Dermis blood vessel endothelial cell (primary cell): Measurements from ENCODE around the gene FOLR3. TPM values are rescaled to one million over a fixed set of nuclear protein-coding genes. Genes with fewer than 3 reads are reported as not detected.
"Not testable (repeated sequence)": the region's sequence is repeated elsewhere in the genome, so short reads cannot be mapped to it uniquely, and the experiment has no call there.

Experiments used
- DNase-seq: peaks from one replicate; pipeline ENCODE4 v3.0.0; 2010
- total RNA-seq: library from RNA; depleted of rRNA; stranded (reverse); fragments of >200 nt; gene quantifications from 2 replicates; pipeline ENCODE4 v1.2.3, GENCODE V29; 2014

FOLR3 gene
- total RNA-seq, 1 donor from 2014 or later: not detected

DNA sequence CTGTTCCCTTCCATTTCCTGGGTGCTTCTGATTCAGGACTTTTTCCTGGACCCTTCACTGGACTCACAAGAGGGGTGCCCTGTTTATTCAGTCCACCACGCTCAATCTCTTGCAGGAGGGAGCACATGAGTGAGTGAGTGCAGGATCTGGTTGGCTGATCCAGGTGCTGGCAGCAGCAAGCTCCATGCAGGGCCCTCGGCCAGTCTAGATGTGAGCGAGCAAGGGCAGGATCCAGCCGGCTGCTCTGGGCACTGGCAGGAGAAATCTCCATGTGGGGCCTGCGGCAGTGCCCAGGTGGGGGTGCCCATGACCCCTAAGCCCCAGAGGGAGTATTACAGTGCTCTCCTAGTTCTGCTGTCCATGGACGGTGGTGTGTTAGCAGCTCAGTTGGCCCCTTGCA is 11.5 kb upstream of the FOLR3 start:
- DNase-seq: no peak

DNA sequence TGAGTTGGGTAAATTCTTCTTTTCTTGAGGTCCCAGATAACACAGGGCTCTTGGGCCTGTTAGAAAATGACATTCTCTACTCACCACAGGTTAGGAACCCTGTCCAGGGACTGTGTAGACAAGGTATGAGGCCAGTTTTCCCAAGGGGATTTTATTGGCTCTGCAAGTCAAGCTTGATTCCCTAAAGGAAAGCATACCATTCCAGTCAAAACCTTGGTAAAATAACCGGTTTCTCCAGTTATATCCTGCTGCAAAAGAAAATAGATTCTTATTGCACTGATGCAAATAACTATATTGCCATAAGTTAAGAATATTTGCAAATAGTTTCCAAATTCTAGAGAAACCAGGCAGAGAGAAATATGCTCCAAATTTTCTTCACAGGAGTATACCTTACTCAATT is 9.6 kb upstream of the FOLR3 start:
- DNase-seq: no peak

DNA sequence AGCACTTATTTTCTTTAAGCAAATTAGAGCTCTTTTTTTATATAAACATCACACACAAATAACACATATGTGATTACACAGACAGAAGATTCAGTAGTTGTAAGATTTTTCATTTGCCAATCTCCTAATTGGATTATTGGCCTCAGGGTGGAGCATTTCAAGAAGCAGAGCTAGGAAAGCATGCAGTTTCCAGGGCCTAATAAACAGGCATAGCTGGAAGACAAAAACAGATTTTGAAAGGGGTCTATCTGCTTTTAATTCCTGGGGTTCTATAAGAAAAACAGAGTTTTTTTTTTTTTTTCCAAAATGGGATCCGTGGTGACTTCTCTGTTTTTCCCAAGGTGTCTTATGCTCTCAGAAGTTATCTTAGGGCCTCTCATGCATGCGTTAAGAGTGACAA is 7.6 kb upstream of the FOLR3 start:
- no peak for DNase-seq

DNA sequence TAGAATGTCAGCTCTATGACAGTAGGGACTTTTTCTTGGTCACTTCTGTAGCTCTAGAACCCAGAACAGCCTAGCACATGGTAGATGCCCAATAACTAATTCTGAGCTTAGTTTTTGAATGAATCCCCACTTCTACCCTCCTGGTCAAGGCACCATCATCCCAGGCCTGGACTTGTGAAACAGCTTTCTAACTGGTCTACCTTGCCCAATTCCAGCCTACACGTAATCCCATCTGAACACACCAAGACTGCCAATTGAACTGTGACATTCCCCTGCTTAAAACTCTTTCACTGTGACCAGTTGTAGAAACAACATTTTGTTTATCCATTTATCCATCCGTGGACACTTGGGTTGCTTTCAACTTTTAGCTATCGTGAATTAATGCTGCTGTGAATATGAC is 6.1 kb upstream of the FOLR3 start:
- no peak for DNase-seq

DNA sequence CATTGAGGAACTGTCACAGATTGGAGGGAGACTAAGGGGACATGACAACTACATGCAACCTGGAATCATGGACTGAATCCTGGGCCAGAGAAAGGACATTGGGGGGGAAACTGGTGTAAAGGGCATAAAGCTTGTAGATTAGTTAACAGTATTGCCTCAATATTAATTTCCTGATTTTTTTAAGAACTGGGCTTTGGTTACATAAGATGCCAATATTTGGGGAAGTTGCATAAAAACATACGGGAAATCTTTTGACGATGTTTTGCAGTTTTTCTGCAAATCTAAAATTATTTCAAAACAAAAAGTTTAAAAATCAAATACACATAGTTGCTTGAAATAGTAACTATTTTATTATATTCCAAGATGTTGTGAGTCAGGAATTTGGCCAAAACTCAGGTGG is 2.9 kb upstream of the FOLR3 start:
- DNase-seq: no peak

DNA sequence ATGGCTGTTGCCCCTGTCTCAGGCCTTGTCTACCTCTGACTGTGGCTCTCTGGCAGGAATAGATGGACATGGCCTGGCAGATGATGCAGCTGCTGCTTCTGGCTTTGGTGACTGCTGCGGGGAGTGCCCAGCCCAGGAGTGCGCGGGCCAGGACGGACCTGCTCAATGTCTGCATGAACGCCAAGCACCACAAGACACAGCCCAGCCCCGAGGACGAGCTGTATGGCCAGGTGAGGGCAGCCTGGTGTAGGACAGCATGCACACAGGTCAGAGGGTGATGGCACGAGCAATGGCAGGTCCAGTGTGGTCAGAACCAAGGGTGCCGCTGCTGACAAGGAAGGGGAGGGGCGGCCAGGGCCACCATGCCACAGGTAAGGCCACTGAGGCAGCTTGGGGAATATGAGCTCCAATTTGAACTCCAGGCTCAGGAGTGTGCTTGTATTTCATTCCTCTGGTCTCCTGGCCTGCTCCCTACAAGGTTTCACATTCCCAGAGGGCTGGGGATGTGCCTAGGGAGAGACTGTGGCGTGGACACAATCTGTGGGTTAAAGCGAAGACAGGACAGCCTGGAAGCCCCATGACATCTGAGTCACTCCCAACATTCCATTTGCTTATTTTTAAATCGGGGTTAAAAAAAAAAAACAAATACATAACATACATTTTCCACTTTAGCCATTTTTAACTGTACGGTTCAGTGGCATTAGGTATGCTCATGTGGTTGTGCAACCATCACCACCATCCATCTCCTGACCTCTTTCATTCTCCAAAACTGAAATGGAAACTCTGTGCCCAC is 562 bp downstream of the FOLR3 start:
- DNase-seq: no peak

DNA sequence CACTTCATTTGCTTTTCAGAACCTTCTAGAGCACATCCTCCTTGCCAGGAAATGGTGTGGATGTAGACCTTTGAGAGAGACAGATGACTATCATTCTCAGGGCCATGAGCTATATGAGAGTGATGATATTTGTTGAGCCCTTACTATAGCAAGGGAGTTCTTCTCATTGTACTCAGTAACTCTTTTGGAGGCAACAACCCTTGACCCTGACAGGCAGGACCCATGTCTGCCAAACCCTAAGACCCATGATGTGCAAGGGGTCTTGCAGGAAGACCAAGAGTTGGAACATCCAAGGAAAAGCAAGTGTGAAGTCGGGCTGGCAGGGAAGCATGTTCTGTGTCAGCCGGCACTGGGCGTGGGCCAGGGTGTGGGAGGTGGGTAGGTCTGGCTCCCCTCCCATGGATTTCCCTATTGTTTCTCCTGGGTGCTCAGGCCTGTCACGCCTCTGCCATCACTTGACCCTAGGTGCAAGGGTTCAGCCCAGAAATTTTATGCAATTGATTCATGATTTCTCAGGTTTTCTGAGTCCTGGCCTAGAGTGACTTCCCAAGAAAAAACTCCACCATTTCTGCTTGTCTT is 1.2 kb downstream of the FOLR3 start:
- DNase-seq: no peak

DNA sequence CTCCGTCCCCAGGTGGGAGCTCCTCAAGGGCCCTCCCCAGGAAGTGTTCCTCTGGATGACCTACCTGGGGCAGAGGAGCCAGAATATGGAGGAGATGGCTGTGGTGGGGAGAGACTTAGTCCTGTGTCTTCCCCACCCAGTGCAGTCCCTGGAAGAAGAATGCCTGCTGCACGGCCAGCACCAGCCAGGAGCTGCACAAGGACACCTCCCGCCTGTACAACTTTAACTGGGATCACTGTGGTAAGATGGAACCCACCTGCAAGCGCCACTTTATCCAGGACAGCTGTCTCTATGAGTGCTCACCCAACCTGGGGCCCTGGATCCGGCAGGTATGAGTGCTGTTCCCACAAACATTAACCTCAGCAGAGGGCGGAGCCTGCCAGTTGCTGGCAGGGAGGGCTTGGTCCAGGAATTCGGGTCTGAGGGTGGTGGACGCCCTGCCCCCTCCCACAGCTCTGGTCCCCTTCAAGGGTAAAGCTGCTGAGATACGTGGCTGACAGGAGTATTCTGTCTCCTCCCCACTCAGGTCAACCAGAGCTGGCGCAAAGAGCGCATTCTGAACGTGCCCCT is 3.4 kb downstream of the FOLR3 start:
- DNase-seq: no peak

DNA sequence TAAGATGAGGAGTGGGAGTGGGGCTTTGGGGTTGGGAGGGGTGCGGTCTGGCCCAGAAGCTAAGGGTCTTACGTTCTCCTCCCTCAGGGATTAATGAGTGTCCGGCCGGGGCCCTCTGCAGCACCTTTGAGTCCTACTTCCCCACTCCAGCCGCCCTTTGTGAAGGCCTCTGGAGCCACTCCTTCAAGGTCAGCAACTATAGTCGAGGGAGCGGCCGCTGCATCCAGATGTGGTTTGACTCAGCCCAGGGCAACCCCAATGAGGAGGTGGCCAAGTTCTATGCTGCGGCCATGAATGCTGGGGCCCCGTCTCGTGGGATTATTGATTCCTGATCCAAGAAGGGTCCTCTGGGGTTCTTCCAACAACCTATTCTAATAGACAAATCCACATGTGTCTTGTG is 4.0 kb downstream of the FOLR3 start:
- DNase-seq: no peak

DNA sequence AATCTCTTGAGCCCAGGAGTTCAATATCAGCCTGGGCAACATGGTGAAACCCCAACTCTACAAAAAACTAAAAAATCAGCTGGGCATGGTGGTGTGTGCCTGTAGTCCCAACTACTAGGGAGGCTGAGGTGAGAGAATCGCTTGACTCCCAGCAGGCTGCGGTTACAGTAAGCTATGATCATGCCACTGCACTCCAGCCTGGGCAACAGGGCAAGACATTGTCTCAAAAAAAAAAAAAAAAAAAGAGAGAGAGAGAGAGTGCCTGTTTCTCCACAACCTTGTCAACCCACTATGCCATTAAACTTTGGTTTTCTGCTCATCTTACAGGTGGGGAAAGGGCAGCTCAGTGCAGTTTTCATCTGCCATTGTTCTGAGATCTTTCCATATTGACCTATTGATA is 5.1 kb downstream of the FOLR3 start:
- DNase-seq: no peak

DNA sequence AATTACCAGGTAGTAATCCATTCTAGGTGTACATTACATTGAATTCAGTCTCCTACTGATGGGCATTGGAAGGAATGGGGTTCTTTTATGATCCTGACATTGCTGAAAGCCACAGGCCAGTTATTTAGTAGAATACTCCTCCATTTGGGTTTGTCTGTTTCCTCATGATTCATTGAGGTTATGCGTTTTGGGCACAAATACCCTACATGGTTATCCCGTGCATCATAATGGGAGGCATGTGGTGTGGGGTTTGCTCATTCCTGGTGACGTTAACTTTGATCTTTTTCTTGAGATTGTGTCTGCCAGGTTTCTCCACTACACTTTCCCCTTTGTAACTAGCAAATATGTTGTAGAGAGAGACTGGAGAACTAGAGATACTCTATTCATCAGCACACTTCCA is 5.5 kb downstream of the FOLR3 start:
- DNase-seq: no peak

DNA sequence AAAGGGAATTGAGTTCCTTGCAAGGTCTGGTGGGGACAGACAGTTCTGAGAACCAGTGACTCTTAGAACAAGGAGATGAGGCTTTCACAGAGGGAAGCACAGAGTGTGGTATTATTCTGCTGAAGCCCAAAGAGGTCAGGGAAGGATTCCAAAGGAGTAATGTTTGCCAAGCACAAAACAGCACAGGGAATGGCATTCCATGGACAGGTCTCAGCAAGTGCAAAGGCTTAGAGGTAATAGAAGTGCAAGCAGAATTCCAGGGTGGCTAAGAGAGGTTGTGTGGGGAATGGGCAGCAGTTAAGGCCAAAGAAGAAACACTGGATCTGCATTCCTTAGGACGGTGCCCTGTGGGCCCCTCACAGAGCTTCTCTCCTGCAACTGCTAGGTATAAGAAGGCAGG is 6.6 kb downstream of the FOLR3 start:
- not testable (repeated sequence) for DNase-seq

DNA sequence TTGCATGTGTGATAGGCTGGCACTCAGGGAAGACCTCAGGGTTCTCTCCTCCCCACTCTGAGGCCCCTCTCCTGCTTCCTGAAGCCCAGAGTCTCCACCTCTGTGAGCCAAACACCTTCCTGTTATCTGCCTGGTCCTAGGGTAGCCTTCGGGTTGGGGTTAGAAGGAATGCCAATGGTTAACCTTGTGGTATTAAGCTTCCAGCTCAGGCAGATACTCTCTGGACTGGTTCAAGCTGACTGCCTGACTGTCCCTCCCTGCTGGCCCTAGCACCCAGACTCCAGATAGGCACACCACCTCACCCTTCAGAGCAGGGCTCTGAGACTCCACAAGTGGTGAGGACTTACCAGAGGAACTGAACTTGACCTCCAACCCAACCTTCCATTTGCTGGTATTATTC is 7.0 kb downstream of the FOLR3 start:
- not testable (repeated sequence) for DNase-seq

DNA sequence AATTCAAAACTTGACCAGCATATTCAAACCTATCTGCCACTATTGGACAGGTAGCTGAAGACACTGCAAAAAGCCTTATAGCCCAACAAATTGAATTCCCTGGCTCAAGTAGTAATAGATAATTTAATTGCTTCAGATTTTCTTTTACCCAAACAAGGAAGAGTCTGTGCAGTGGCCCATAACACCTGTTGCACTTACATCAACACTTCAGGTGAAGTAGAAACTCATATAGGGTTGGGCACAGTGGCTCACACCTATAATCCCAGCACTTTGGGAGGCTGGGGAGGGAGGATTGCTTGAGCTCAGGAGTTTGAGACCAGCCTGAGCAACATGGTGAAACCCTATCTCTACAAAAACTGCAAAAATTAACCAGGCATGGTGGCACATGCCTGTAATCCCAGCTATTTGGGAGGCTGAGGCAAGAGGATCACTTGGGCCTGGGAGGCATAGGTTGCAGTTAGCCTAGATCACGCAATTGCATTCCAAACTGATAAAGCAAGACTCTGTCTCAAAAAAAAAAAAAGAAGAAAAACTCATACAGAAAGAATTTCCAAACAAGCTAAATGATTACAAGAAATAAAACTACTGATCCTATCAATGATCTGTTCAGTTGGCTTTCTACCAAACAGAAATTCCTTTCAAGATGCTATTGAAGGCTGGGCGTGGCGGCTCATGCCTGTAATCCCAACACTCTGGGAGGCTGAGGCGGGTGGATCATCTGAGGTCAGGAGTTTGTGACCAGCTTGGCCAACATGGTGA is 9.5 kb downstream of the FOLR3 start:
- DNase-seq: no peak

DNA sequence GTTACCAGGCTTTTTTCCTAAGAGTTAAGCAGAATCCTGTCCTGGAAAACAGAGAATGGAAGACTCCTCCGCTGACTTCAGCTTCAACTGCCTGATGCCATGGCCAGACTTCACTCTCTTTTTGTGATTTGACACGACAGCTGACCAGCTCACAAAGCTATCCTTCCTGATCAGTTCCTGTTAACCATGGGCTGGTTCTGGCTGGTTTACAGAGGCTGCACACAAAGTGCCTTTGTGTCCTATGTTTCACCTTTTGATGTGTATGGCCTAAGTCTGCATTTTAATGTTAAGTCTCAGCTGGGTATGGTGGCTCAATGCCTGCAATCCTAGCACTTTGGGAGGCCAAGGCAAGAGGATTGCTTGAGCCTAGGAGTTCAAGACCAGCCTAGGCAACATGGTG is 11.1 kb downstream of the FOLR3 start:
- no peak for DNase-seq

DNA sequence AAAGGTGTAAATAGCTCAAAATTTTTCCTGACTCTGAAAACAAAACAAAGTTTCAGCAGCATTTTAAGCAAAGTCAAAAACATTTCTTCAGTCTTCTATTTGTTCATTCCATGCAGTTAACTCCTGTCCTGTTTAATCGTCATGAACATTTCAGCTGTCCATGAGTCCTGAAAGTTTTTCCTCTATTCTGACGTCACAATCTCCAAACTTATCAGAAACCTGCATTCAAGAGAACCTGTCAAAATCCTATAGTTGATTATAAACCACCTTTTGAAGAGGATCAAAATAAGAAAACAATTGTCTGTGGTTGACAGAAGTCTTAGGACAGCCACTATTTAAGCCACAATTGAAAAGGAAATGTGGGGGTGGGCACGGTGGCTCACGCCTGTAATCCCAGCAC is 15.4 kb downstream of the FOLR3 start:
- no peak for DNase-seq

DNA sequence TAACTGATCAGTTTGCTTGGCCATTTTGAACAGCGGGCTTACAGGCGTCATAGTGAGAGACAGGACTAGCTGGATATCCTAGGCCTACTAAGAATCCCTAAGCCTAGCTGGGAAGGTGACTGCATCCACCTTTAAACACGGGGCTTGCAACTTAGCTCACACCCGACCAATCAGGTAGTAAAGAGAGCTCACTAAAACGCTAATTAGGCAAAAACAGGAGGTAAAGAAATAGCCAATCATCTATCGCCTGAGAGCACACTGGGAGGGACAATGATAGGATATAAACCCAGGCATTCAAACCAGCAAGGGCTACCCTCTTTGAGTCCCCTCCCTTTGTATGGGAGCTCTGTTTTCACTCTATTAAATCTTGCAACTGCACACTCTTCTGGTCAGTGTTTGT is 18.3 kb downstream of the FOLR3 start:
- DNase-seq: not testable (repeated sequence)

DNA sequence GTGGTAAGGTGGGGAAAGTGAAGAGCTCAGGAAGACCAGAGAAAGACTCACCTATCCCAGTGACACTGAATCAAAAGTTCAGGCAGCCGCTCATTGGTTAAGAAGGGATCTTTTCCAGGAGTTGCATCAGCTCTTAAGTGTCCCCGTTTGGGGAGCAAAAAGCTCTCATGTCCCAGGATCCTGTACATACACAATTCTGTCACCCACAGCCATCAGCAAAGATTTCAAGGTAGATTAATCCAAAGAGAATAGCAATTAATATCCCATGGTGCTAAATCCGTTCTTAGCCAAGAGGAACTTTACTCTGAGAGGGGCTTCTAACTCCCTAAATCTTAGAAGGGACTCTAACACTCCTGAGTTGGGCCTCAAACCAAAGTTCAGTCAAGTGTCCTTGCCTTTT is 19.3 kb downstream of the FOLR3 start:
- no peak for DNase-seq

DNA sequence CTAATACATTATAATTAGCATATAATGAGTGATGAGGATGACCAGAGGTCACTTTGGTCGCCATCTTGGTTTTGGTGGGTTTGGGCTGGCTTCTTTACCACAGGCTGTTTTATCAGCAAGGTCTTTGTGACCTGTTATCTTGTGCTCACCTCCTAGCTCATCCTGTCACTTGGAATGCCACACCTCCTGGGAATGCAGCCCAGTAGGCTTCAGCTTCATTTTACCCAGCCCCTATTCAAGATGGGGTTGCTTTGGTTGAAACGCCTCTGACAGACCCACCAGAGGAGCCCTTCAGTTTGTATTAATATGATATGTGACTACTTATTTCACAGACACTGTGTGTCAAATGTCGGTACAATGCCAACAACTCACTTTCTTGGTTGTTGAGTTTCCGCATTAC is 20.2 kb downstream of the FOLR3 start:
- no peak for DNase-seq

DNA sequence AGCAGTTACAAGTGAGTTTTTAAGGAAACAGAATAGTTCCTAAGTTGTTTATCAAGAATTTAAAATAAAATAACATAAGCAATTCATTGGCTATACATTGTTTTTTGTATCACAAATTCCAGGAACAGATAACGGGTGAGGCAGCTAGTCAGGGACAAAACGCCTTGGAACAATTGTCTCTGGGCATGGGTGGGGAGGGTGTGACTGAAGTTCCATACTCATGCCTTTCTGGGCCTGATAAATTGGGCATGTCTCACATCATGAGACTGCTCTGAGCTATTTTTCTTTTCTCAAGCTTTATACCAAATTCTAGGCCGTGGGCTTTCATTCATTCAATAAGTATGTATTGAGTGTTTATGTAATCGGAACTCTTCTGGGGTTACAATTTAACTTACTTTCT is 21.6 kb downstream of the FOLR3 start:
- no peak for DNase-seq

DNA sequence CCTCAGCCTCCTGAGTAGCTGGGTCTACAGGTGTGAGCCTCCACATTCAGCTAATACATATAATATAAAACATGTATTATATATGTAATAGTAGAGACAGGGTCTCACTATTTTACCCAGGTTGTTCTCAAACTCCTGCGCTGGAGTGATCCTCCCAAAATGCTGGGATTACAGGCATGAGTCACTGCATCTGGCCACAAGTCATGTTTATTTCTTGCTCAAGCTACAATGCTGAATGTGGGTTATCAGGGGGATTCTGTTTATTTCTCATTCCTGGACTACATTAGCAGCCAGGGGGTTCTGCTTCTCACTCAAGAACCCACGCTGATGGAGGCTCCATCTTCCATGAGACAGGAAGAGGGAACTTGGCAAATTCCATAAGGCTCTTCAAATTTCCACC is 24.8 kb downstream of the FOLR3 start:
- no peak for DNase-seq

DNA sequence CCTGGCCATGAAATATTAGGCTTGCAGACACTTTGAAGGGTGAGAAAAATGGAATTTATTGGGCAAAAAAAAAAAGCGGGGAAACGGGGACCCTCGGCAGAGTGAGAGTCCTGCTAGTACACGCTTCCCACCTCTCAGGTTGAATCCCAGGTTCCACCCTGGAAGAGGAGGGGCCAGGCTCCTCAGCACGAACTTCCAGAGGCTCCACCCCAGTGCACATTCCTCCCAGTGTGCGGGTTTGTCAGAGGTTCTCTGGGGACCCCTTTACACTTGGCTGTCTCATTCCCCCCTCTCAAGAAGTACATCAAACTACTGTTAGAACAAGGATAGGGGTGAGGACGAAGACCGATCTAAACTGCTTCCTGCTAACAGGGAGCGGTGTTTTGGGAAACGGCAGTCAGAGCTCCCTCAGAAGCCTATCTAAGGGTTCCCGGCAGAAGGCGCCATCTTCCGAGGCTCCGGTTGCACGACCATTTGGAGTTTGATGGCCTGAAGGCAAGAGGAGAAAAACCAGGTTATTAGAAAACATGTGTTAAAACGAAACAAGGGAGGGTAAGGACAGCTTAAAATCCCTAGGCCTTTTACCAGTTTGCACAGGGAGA is 27.5 kb downstream of the FOLR3 start:
- no peak for DNase-seq

DNA sequence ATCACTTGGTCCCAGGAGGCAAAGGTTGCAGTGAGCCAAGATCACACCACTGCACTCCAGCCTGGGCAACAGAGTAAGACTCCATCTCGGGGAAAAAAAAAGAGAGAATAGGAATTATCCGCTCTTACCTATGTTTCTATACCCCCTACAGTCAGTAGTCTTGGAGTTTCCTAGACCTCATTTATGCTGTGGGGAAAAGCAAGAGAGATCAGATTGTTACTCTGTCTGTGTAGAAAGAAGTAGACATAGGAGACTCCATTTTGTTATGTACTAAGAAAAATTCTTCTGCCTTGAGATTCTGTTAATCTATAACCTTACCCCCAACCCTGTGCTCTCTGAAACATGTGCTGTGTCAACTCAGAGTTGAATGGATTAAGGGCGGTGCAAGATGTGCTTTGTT is 28.7 kb downstream of the FOLR3 start:
- DNase-seq: not testable (repeated sequence)
